Fibroblast of skin of right quadriceps (primary cell): ENCODE data around the gene HOXC13.

ENCODE experiments used
- DNase-seq: peaks from one replicate; pipeline ENCODE4 v3.0.0-alpha.2; 2013

Gene HOXC13

GRCh38 chr12:53955036-53955775 lies 16.6 kb downstream of the HOXC13 start:
- no peak for DNase-seq

GRCh38 chr12:53955776-53956250 lies 17.2 kb downstream of the HOXC13 start:
- DNase-seq = no peak

GRCh38 chr12:53956251-53956887 lies 17.7 kb downstream of the HOXC13 start:
- DNase-seq = no peak

- no peak for DNase-seq
Measured at GRCh38 chr12:53956914-53957536, 18.4 kb downstream of the HOXC13 start.

- DNase-seq = no peak
Measured at GRCh38 chr12:53958128-53958527, 19.5 kb downstream of the HOXC13 start.

GRCh38 chr12:53959314-53959713 lies 20.7 kb downstream of the HOXC13 start:
- DNase-seq = no peak

- DNase-seq = no peak
Measured at GRCh38 chr12:53960187-53961024, 21.8 kb downstream of the HOXC13 start.

GRCh38 chr12:53961025-53961761 lies 22.6 kb downstream of the HOXC13 start:
- DNase-seq = no peak

- no peak for DNase-seq
Measured at GRCh38 chr12:53963005-53963404, 24.4 kb downstream of the HOXC13 start.

GRCh38 chr12:53963434-53964314 lies 25.0 kb downstream of the HOXC13 start:
- no peak for DNase-seq

GRCh38 chr12:53964315-53964713 lies 25.7 kb downstream of the HOXC13 start:
- no peak for DNase-seq

GRCh38 chr12:53965281-53966084 lies 26.9 kb downstream of the HOXC13 start:
- peak; percentile 72 for DNase-seq

- no peak for DNase-seq
Measured at GRCh38 chr12:53966085-53966384, 27.4 kb downstream of the HOXC13 start.

GRCh38 chr12:53966385-53967133 lies 27.9 kb downstream of the HOXC13 start:
- DNase-seq = no peak

GRCh38 chr12:53967421-53967925 lies 28.8 kb downstream of the HOXC13 start:
- DNase-seq = peak; percentile 51

GRCh38 chr12:53968214-53969127 lies 29.8 kb downstream of the HOXC13 start:
- no peak for DNase-seq

GRCh38 chr12:53969588-53970259 lies 31.1 kb downstream of the HOXC13 start:
- no peak for DNase-seq

- no peak for DNase-seq
Measured at GRCh38 chr12:53970451-53970850, 31.8 kb downstream of the HOXC13 start.
